Measurements from ENCODE around the gene L3MBTL1.

Gene L3MBTL1

DNA sequence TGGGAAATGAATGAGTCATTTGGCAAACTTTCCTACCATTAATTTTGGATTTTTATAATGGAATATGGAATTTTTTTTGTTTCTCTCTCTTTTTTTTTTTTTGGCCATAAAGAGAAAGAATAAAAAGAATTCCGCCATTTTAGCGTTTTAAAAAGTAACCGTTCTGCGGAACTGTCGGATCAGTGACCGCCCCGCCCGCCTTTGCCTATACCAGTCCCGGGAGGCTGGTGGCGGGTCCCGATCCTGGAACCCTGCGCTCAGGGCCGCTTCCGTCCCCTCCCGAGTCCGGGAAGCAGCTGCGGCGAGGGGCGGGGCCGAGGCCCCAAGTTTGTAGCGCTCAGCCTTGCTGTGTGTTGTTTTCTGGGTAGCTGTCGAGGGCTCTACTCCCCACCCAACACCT, 609 bp downstream of the L3MBTL1 start:
- no peak for DNase-seq

DNA sequence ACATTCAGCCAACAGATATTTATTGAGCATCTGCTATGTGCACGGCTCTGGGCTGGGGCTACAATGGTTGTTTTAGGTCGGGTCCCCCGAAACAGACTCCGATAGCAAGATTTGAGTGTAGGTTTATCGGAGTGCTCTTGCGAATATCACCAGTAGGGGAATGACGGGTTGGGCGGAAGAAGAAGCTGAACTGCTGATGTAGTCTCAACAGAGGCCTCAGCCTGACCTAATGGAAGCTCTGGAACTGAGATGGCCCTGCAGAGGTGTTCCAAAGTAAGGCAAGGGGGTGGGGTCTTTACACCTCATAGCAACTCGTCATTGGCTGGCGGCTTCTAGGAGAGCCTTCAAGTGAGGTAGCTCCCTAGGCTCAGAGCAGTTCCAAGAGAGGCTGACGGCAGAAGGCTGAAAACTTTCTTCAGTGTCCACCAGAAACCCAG, 1.1 kb downstream of the L3MBTL1 start:
- DNase-seq: no peak

DNA sequence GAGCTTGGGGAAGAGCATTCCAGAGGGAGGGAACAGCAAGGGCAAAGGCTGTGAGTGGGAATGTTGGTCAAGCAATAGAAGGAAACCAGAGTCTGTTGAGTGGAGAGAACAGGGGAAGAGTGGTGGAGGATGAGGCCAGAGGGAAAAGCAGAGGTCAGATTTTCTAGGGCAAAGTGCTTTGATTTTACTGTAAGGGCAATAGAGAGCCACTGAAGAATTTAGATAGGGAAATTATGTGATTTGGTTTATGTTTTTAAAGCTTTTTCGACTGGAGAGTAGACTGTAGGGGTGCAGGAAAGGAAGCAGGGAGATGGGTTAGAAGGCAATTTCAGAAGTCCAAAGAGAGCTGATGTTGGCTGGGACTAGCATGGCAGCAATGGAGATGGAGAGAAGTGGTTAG, 4.4 kb downstream of the L3MBTL1 start:
- no peak for DNase-seq

DNA sequence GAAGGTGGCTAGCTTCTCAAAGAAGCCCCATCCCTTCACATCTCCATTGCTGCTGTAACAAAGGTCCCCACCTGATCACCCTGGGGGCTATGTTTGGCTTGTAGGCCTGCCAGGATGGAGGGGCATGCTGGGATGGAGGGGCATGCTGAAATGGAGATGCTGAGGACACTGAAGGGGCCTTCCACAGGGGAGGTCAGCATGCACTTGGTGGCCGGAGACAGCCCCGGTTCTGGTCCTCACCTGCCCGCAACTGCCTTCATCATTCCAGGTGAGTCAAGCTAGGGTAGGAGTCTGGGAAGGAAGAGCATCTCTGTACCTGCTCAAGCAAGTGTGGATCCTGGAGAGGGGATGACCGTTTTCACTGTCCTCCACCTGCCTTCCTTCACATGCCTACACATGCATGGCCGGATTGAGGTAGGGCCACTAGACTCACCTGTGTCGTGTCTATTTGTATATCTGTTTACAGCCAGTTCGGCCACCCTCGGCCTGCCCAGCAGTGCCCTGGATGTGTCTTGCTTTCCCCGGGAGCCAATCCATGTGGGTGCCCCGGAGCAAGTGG, 6.0 kb downstream of the L3MBTL1 start:
- no peak for DNase-seq

DNA sequence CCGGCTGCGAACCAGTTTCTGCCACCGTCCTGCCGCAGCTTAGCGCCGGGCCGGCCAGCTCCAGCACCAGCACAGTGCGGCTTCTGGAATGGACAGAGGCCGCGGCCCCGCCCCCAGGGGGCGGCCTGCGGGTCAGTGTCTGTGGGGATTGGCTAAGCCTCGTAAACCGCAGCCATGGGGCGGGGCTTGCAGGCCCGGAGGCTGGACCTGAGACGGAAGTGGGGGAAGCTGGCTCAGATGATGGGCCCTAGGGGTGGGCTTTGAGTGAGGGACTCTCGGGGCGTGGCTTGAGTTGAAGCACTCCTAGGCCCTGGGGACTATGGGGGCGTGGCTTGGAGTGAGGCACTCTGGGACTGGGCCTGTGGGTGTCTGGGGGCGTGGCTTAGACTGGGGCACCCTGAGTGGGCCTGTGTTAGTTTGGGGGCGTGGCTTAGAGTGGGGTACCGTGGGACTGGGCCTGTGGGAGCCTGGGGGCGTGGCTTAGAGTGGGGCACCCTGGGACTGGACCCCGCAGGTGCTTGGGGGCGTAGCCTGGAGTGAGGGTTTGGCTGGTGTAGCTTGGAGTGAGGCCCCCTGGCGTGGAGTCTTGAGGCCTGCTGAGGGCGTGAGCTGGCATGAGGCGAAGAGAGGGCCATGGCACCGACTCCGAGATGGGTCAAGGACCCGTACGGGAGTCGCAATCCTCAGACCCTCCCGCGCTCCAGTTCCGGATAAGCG, 6.6 kb downstream of the L3MBTL1 start:
- peak; percentile 91 for DNase-seq

DNA sequence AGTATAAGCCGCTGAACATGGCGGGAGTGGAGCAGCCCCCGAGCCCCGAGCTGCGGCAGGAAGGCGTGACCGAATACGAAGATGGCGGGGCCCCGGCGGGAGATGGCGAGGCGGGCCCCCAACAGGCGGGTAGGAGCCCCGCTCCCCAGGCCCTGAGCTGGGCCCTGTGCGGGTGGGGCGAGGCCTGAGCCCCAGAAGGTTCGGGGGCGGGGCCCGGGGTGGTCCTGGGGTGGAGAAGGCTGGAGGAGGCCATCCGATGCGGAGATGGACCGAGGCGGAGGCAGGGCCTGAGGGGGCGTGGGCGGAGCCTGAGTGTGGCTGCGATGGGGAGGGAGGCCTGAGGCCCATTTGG, 7.1 kb downstream of the L3MBTL1 start:
- DNase-seq: no peak

DNA sequence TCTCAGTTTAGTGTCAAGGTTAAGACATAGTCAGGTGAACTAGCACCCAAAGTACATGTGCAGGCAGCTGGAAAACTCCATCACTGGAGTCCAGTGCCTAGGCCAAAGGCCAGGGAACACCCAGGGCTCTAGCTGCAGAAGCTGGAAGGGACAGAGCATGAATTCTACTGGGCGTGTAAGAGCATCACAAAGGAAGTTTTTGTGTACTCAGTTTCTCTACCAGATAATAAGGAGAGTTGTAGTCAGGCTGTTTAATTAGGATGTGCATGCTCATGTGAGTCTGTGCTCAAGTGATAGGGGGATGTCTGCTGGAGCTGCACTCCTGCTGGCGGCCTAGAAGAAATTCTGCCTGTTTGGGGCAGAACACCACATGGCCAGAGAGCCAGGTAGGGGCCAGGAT, 8.1 kb downstream of the L3MBTL1 start:
- no peak for DNase-seq

DNA sequence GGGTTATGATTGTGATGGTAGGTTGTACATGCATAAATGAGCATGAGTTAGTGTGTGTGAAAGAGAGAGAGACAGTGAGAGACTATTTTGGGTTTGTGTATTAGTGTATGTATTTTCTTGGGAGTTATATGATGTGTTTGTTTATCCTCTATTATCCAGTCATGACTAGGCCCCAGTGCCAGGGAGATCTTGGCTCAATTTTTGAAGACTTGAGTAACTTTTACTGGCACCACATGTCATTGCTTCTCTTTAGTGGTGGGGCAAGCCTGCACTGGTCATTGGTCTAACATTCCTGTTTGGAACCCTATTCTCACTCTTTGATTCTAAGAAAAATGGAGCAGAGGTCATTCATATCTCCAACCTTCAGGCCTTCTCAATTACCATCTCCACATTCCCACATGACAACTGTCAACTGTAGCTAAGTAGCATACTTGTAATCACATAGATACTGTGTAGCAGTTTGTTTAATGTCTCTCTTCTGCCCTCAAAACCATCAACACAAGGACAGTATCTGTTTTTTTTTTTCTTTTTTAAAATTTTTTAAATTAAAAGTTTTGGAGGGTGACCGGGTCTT, 8.8 kb downstream of the L3MBTL1 start:
- DNase-seq: no peak

DNA sequence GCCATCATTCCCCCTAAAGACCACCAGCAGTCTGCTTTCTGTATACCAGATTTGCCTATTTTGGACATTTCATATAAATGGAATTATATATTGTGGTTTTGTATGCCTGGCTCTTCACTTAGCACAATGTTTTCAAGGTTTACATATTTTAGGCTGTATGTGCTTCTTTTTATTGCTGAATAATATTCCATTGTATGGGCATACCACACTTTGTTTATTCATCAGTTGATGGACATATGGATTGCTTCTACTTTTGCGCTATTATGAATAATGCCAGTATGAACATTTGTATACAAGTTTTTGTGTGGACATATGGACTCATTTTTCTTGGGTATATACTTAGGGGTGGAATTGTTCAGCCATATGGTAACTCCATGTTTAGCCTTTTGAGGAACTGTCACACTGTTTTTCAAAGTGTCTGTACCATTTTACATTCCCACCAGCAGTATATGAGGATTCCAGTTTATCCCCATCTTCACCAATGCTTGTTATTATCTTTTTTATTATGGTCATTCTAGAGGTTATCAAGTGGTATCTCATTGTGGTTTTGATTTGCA, 12.7 kb downstream of the L3MBTL1 start:
- no peak for DNase-seq

DNA sequence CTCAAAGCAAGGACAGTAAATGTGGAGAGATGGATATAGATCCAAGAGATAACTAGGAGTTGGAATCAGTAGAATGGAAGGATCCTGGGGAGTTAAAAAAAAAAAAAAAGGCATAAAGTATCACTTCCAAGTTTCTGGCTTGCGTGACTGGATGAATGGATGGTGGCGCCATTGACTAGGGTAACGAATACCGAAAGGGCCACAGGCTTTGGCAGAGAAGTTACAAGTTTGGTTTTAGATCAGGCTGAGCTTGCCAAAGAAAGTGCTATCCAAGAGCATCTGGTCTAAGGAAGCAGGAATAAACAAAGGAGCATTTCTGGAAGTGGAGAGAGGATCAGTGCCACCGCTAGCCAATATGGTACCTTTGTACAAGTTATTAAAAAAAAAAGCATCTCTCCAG, 17.5 kb downstream of the L3MBTL1 start:
- DNase-seq: no peak

DNA sequence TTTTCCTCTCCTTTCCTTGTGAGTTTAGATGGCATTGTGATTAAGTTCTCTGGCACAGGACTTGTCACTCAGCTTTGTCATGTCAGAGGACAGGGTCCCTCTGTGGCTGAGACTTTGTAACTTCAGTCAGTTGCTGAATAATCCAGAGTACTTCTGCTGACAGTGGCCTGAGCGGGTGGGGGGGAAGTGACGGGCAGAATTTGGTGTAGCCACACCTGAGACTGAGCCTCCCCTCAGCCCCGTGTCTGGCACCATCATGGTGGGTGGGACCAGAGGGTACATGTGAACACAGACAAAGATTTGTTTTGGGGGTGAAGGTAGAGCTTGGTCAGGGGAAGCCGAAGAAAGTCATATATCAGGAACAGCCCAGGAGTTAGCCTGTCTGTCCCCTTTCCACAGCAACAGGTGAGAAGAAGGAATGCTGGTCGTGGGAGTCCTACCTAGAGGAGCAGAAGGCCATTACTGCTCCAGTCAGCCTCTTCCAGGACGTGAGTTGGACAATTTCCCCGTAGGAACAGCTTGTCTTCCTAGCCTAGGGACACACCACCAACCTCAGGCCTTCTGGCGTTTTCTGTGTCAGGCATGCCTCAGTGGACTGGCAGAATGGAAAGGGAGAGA, 20.9 kb downstream of the L3MBTL1 start:
- no peak for DNase-seq

DNA sequence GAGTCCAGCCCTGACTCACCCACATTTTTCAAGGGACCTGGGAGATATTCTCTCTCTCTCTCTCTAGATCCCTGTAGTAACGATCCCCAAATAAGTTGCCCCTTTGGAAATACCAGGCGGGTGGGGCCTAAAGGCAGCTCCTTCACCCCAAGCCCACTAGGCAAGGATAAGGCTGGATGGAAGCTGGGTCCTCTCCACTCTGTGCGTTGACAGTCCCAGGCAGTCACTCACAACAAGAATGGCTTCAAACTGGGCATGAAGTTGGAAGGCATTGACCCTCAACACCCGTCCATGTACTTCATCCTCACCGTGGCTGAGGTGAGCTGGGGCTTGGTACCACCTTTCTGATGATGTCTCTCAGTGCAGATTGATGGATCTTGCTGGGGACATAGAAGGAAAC, 21.6 kb downstream of the L3MBTL1 start:
- DNase-seq: no peak

DNA sequence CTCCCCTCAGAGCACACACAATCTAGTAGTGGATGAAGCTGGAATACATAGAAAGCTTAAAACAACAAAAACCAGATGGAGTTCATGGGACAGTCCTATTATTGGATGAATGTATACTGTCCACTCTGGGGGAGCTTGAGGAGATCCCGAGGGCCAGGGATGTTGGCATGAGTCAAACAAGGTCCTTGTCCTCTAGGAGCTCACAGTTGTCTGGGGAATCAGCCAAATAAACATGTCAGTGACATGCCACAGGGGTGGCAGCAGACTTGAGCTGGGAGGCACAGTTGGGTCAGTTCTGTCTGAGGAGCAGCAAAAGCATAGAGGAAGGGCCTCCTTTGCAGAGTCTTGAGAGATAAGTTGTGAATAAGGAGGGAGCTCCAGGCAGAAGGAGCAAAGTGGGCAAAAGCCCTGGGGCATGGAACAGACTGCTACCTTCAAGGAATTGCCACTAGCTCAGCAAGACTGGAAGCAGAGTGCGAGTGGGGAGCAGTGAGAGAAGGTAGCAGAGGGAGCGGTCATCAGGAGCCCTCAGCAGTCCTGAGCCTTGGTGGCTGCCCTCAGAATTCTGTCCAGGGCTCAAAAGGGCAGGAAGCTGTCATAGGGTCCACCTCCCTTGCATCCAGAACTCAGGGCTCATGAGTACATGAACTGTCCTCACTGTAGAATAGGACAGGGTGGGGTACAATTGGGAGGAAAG, 22.1 kb downstream of the L3MBTL1 start:
- no peak for DNase-seq

DNA sequence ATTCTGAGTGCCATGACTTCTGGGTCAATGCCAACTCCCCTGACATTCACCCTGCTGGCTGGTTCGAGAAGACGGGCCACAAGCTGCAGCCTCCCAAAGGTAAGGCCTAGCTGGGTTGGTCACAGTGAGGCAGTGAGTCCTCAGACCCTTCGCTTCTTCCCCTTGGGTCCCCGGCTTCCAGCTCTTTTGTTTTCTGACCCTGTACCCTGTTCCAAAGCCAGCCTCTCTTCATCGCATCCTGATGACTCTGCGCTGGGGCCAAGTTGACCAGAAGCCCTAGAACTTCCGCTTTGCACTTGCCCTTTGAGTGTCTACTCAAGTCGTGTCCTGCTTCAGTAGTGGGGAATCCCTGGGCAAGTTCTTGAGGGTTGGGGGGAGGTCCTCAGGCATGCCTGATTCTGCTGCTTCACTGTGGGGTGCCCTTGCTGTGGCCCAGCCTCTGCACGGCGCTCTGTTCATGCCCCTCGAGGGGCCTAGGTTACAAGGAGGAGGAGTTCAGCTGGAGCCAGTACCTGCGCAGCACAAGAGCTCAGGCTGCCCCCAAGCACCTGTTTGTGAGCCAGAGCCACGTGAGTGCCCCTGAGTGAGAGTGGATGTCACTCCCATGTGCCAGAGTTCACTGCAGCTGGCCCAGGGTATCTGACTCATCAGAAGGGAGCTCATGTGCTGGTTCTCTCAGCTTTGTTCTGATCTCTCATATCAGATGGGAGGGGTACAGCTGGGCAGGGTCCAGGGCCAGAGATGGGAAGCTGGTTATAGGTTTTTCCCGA, 23.0 kb downstream of the L3MBTL1 start:
- DNase-seq: no peak

DNA sequence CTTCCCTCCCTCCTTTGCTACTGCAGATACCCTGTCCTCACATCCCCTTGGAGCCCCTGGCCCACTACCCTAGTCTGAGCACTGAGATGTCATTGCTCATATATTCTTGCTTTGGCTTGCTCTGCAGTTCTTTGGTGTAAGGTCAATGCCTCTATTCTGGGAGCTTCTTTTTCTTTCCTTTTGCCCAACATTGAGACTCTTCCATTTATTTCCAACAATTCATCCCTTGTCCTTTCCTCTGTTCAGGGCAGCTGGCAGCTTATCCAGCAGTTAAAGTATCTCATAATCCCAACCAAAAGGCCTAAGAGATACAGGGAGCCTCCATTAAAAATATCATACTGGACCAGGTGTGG, 23.6 kb downstream of the L3MBTL1 start:
- DNase-seq: no peak

DNA sequence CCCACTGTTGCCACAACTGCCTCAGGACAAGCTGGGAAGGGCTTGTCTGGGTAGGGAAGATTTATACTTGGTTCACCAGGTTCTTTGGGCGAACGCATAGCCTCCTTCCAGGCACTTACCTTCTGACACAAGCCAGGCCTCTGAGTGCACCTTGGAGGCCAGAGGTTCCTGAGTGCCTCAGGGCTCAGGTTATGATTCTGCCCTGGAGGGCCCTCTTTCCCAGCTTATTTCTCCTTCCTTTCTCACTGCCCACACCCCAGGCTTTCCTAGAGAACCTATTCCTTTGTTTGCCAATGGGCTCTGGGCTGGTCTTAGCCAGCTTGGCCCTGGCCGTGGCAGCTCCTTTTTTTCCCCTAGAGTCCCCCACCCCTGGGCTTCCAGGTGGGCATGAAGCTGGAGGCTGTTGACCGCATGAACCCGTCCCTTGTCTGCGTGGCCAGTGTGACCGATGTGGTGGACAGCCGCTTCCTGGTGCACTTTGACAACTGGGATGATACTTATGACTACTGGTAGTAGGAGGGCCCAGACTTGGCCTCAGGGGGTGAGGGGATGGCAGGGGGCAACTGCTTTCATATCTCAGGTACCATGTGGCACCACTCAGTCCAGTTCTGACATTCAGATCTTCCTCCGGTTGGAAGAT, 25.0 kb downstream of the L3MBTL1 start:
- no peak for DNase-seq

DNA sequence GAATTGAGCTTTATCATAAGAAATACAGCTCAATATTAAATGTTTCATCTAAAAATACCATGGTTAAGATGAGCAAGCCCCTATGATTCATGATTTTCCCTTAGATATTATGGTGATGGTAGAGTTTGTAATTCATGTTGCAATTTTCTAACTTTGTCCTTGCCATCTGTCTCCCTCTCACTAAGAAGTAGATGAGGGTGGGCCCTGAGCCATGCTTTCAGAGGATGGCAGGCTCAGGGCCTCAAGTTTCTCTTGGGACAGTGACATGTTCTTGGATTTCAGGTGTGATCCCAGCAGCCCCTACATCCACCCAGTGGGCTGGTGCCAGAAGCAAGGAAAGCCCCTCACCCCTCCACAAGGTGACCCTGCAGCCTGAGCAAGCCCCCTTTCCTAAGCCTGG, 25.6 kb downstream of the L3MBTL1 start:
- no peak for DNase-seq

DNA sequence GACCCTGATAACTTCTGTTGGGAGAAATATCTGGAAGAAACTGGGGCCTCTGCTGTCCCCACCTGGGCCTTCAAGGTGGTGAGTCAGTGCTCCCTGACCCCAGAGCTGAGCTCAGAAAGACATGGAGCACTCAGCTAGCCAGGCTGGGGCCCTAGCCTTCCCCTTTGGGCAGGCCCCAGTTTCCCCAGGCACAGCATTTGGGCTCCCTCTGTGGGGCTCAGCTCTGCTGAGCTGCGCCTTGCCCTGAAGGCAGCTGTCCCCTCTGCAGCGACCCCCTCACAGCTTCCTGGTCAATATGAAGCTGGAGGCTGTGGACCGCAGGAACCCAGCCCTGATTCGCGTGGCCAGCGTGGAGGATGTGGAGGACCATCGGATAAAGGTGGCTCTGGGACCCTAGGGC, 26.5 kb downstream of the L3MBTL1 start:
- no peak for DNase-seq

DNA sequence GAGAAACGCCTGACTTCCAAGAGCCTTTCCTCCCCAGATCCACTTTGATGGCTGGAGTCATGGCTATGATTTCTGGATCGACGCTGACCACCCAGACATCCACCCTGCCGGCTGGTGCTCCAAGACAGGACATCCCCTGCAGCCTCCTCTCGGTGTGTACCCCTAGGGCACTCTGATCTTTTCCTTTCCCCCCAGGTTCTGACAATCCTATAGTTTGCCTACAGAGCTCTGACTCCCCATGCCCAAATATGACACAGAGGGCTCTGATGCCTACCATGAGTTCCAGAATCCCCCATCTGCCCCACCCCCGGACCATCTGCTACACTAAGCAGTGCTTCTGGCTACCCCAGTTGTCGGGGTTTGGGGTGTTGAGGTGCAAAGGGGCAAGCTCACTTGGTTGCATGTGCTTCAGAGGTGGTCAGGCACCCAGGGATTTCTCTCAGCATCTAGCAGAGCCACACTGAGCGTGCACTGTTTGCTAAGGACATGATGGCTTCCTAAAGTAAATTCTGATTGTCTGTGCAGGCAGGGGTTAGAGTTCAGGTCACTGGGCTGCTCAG, 27.4 kb downstream of the L3MBTL1 start:
- no peak for DNase-seq

DNA sequence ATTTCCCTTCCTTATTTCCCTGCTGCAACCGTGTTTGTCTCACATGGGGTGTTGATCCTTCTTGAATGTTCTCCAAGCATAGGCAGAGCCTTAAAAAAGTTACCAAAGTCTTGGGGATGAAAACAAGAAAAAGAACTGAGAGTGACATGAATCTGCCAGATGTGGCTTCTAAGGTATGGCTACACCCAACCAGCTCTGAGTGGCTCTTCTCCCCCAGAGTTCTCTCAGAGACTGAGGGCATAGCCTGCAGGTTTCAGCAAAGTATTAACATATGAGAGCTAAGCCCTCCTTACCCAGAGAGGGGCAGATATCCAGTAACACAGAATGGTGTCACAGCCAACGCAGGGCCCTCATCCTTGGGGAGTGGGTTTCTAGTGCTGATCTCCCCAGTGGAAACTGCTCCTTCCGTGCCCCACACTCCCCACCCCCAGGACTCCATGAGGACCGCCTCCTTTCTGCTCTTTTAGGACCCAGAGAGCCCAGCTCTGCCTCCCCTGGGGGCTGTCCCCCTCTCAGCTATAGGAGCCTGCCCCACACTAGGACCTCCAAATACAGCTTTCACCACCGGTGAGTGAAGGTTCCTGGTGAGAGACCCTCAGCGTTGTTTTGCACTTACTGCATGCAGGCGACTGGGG, 28.0 kb downstream of the L3MBTL1 start:
- DNase-seq: no peak

Data from GOT3 (cell line).